GM19351 (cell line): ENCODE results near the gene SLC12A7.

Experiments
- ATAC-seq: cut with Tn5 transposase; IDR thresholded peaks from one replicate; pipeline ENCODE4 v1.9.1; 2021; ENCODE audit warnings: mild to moderate bottlenecking, moderate library complexity; ENCODE audit not compliant: unreplicated experiment

SLC12A7 gene

DNA sequence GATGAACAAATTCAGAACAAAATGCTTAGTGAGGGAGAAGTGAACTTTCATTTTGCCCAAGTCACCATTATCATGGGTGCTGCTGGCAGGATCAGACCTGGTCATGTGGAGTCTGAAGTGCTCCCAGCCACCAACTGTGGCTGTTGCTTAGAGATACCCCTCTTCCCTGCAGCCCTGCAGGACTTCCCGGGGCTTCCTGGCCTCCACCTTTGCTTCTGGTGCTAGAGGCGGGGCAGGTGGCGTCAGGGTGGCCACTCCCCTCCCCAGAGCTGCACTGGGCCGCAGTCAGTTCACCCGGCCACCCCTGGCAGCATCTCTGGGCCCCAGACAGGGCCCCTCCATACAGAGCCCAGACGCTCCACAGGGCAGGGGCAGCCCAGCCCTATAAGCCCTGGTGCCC is 30.0 kb upstream of the SLC12A7 start:
- ATAC-seq: no peak

- ATAC-seq: no peak
Measured at GRCh38 chr5:1140818-1141189, 28.9 kb upstream of the SLC12A7 start.

GRCh38 chr5:1140171-1140817 is 28.4 kb upstream of the SLC12A7 start:
- ATAC-seq: peak; percentile 69

DNA sequence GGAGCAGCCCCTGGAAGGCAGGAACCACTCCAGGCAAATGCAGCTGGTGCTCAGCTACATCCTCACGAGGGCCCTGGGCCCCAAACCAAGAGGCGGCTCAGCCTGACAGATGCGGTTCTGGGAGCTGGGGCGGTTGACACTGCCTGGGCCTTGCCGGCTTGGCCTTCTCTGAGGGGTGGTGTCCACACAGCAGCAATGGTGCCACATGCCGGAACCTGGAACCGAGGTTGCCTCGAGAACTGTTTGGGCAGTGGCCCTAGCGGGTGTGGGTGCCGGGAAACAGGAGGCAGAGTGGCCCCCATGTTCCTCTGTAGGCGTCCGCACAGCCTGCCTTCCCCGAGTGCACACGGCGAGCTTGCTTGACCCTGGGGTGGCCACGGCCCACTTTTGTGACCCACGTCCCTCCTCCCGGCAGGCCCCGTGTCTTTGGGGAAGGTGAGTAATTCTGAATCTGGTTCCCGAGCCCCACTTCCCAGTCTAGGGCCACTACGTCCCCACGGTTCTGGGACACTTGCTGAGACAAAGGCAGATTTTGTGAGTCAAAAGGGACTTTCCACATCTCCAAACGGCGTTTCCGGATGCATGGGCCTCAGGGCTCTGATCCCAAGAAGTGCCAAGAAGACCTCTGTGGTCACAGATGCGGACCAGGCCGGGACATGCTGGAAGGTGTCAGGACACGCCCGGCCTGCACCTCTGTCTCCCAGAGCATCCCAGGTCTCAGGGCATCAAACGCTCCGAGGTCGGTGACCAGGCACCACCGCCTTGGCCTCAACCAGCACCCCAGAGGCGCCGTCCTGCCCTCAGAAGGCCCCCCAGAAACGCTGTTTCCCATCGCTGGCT is 27.7 kb upstream of the SLC12A7 start:
- no peak for ATAC-seq

- no peak for ATAC-seq
Measured at GRCh38 chr5:1138445-1139245, 26.8 kb upstream of the SLC12A7 start.

DNA sequence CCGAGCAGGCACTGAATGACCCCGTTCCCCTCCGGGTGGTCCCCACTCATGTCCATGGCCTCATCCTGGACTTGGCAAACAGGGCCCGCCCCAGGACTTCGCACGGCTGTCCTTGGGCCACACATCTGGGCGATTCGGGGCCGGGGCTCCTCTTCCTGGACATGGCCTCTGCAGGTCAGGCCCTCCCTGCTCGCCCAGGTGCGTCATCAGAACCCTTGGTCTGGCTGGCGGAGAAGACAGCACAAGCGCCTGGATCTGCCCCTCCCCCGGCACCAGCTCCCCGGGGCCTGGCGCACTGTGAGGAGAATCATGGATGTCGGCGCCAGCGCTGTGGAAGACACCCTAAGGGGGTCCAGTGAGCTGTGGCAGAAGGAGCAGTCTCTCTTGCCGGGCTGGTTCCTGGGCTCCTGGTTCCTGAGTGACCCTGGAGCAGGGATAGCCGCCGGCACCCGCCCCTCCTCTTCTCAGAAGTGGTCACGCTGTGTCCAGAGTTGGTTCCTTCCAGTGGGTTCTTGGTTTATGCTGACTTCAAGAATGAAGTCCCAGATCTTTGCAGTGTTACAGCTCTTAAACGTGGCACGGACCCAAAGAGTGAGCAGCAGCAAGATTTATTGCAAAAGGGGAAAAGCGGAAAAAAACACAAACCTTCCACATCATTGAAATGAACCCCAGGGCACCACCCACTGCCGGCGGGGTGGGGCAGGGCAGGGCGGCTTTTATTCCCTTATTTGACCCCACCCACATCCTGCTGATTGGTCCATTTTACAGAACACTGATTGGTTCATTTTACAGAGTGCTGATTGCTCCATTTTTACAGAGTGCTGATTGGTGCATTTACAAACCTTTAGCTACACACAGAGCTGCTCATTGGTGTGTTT is 25.9 kb upstream of the SLC12A7 start:
- no peak for ATAC-seq

GRCh38 chr5:1136814-1137213 is 25.0 kb upstream of the SLC12A7 start:
- no peak for ATAC-seq

GRCh38 chr5:1135696-1136525 is 24.0 kb upstream of the SLC12A7 start:
- ATAC-seq: no peak

DNA sequence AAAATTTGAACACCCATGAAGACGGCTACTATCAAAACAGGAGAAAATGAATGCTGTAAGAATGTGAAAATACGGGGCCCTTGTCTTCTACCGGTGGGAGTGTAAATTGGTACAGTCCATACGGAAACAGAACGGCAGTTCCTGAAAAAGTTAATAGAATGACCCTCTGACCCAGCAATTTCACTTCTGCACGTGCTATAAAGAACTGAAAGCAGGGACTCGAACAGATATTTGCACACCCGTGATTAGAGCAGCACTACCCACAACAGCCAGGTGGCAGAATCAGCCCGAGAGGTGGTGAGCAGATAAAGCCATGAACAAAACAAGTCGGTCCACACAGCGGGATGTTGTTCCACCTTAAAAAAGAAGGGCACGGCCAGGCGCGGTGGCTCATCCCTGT is 22.6 kb upstream of the SLC12A7 start:
- peak; percentile 82 for ATAC-seq

DNA sequence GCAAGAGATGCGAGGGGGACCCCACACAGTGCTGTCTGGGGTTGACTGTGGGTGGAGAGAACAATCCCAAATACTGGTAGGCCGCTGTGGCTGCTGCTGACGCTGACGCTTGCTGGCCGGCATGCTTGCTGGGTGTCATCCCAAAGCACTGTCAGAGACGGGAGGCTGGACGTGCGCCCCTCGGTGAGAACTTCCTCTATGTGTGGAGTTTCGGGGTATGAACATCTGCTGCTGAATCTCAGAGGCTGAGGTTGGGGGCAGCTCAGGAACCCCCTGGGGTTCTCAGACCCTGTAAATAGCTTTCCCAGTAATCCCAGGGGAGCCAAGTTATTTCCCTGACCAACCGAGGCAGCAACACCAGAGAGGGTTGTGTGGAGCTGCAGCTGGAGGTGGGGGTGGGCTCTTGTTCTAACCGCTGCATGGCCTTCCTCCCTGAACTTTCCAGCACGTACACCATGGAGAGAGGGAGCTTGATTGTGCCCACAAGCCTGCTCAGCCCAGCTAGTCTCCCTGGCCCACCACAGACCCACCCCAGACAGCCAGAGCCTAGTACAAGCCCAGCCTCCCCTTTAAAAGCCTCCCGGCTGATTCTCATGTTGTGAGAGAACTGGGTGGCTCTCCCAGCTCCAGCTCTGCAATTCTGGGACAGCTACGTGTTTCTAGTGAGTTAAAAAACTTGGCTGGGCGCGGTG is 21.8 kb upstream of the SLC12A7 start:
- ATAC-seq: no peak

DNA sequence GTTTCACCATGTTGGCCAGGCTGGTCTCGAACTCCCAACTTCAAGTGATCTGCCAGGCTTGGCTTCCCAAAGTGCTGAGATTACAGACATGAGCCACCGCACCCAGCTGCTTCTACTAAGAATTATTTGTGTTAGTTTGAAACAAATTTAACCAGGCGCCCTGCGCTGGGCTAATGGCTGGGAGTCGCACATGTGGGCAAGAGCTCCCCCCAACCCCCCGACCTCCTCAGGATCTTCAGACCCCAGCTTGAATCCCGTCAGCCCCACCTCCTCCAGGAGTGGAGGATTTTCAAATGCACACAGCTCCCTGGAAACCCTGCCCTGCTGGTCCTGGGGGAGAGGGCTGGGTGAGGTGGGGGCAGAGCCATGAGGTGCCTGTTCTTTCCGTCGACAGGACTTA is 21.2 kb upstream of the SLC12A7 start:
- no peak for ATAC-seq

GRCh38 chr5:1132570-1132969 is 20.7 kb upstream of the SLC12A7 start:
- no peak for ATAC-seq

DNA sequence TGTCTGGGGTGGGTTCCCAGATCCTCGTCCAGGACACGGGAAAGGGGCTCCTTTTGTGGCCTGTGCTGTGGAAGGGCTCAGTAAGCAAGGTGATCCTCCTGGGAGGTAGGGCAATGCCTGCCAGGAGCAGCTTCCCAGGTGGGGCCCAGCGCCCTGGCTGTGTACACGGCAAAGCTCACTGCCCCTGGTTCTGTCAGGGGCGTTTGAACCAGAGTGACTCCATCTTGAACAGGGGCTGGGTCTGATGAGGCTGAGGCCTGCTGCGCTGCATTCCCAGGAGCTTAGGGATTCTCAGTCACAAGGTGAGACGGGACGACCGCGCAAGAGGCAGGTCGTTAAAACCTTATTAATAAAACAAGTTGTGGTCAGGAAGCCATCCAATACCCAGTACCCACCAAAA is 19.9 kb upstream of the SLC12A7 start:
- no peak for ATAC-seq

GRCh38 chr5:1131191-1131621 is 19.3 kb upstream of the SLC12A7 start:
- no peak for ATAC-seq

DNA sequence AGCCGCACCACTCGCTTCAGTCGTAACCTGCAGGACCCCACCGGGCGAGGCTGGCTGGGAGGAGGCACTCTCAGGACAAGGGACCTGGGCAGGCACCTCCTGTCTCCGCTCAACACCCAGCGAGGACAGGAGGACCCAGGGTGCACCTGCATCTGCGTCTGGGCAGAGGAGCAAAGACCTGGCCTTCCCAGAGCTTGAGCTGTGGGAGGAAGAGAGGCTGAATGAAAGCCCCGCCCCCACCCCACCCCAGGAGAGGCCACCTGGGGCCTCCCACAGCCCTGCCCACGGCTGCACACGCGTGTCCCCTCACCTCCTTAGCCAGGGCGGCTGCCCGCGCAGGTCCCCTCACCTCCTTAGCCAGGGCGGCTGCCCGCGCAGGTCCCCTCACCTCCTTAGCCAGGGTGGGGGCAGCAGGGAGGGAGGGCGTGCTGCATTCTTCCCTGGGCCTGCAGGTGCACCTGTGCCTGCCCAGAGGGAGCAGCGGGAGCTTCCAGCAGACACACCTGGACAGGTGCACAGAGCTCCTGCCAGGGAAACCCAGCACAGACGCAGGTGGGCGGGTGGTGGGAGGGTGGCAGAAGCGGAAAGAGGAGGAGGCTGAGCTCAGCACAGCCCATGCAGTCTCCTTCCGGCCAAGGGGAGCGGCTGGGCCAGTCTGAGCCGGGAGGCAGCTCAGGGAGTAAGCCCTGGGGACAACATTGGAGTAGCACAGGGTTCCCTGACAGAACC is 18.5 kb upstream of the SLC12A7 start:
- ATAC-seq: no peak

DNA sequence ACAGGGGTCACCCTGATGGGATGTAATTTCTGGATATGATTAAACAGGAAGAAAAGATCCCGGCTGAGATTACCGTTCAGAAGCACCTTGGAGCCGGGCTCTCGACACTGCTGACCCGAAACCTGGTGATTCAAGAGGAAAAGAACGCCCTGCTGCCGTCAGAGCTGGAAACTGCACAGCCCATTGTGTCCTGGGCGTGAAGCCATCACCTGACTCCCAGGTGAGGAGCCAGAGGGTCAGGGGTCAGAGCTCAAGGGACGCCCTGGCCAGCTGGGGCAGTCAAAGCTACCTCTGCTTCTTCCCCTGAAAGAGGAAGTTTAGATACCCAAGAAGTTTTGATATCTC is 17.8 kb upstream of the SLC12A7 start:
- no peak for ATAC-seq

- ATAC-seq: no peak
Measured at GRCh38 chr5:1128977-1129710, 17.3 kb upstream of the SLC12A7 start.
